GM18511 (cell line): ENCODE results near the gene PEX14.

Experiments
- ATAC-seq: cut with Tn5 transposase; IDR thresholded peaks from one replicate; pipeline ENCODE4 v1.9.1; 2021; ENCODE audit warnings: mild to moderate bottlenecking, moderate library complexity; ENCODE audit not compliant: unreplicated experiment

The PEX14 gene

DNA sequence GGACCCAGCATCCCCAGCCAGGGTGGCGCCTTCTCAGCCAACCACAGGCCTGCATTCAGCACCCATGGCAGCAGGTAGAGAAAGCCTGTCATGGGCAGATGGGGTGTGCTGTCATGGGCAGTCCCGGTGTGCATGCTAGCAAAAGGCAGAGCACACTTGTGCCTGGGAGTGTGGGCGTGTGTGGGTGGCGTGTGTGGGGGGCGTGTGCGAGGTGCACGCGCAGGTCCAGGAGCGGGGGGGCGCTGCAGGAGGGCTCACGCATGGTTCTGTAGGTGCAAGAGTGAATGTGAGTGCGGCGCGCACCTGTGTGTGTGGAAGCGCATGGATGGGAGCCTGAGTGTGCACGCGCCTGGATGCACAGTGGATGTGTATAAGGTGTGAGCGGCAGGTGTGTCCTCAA is 184.5 kb downstream of the PEX14 start:
- no peak for ATAC-seq

- no peak for ATAC-seq
Measured at GRCh38 chr1:10659646-10660540, 185.1 kb downstream of the PEX14 start.

DNA sequence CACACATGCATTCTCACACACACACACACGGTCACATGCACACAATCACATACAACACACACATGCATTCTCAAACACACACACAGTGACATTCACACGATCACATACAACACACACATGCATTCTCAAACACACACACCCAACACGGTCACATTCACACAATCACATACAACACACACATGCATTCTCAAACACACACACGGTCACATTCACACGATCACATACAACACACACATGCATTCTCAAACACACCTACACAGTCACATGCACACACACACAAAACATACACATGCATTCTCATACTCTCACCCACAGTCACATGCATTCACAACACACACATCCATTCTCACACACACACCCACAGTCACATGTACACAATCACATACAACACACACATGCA is 186.7 kb downstream of the PEX14 start:
- no peak for ATAC-seq

DNA sequence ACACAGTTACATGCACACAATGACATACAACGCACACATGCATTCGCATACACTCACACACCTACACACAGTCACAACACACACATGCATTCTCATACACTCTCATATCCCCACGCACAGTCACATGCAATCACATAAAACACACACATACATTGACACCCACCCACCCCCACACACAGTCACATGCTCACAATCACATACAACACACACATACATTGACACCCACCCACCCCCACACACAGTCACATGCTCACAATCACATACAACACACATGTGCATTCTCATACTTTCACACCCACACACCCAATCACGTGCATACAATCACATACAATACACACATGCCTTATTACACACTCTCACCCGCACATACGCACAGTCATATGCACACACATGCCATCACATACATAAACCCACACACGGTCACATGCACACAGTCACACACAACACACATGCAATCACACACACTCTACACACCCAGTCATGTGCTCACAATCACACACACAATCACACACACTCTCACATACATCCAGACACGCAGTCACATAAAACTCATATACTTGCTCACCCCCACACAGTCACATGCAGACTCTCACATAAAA is 187.4 kb downstream of the PEX14 start:
- ATAC-seq = no peak

GRCh38 chr1:10662824-10663677 is 188.3 kb downstream of the PEX14 start:
- ATAC-seq = no peak

- ATAC-seq = no peak
Measured at GRCh38 chr1:10663678-10664035, 188.9 kb downstream of the PEX14 start.

GRCh38 chr1:10664251-10664650 is 189.5 kb downstream of the PEX14 start:
- ATAC-seq = no peak

- no peak for ATAC-seq
Measured at GRCh38 chr1:10665226-10665625, 190.5 kb downstream of the PEX14 start.

GRCh38 chr1:10665930-10666850 is 191.4 kb downstream of the PEX14 start:
- ATAC-seq = no peak

DNA sequence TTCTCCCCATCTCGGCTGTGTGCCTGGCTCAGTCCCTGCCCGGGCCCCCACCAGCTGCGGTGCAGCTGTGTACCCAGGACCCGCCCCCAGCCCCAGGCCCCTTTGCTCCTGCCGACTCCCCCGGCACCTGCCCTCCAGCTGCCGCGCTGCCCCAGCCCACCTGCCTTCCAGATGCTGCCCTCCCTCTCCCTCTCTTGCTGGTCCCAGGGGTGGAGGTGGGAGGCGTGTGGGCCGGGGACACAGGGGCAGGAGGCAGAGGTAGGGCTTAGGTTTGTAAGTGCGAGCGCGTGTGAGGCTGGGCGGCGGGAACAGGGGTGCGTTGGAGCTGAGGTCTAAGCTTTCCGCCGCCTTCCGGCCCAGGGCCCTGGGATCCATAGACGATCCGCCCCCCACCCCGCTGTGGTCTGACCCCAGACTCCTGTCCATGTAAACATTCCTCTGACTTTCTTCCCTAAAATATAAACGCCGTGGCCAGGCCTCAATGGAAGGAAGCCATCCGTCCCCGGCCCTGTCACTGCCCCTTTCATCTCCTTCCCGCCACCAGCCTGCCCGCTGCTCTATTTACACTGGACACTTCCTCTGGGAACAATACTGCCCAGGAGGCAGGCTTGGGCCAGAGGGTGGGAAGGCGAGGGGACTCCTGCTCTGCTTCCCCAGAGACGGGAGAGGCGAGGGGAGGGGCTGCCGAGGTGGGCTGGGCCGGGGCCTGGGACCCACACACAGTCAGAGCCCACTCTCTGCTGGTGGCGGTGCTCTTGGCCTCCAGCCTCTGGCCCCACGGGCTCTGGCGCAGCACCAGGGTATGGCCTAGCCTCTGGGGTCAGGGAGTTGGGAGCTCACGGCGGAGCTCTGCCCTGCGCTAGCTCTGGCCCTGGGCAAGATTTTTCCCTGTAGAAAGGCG is 193.4 kb downstream of the PEX14 start:
- no peak for ATAC-seq

- ATAC-seq = no peak
Measured at GRCh38 chr1:10669570-10669969, 194.8 kb downstream of the PEX14 start.

DNA sequence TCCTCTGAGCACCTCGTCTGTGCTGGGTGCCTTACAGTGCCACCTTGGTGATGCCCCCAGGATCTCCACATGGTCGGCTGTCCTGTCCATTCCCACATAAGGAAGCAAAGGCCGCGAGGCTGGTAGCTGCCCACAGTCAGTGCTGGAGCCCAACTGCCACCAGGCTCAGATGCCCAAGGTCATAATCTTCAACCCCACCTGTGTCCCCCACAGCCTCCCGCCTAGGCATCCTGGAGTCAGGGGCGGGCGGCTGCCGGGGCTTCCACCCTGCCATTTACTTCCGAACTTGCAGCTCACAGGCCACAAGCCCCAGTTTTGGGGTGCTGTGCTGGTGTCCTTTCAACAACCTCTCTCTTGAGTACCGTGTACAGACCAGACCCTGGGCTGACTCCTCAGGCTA is 195.4 kb downstream of the PEX14 start:
- ATAC-seq = no peak

DNA sequence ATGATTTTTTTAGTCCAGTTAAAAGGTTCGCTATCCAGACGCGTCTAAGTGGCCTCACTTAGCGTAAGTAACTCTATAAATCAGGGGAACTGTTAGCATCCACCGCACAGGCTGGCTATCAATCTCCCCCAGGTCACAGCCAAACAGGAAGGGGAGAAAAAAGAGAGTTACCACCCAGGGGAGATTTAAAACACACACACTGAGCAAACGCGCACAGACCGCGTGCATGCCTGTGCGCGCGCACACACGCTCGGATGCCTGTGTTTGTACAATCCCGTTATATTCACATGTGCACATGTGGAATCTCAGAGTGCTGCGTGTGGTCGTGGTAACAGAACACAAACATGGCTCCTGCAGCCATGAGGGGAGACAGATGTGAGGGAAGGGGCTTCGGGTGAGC is 196.3 kb downstream of the PEX14 start:
- no peak for ATAC-seq

DNA sequence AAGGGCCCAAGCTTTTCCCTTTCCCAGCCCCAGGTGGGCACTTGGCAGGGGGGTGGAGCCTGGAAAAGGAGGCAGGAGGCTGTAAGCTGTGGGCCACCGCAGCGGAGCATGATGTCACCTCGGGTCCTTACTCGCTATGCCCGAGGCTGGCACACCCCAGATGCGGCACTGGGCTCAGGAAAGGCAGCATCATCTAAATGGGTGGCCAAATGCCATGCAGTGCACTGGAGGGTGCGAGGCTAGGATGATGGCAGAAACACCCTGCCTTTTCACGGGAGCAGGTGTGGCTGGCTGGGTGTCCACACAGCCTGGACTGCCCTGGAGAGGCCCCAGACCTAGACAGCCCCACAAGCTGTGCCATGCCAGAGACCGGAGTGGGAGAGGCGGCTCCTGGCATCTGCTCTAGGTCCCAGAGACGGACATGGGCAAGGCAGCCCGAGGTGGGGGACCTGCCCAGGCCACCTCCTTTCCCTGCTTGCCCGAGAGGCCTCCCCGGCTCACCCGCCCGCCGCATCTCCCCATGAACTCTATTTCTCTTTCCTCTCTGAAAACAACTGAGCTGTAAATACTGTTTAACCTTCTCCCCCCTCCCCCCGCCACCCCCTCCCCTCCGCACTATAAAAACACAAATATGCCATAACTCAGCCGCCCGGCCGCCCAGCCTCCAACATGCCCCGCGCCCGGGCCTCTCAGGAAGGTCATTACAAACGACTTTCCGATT is 197.0 kb downstream of the PEX14 start:
- no peak for ATAC-seq

DNA sequence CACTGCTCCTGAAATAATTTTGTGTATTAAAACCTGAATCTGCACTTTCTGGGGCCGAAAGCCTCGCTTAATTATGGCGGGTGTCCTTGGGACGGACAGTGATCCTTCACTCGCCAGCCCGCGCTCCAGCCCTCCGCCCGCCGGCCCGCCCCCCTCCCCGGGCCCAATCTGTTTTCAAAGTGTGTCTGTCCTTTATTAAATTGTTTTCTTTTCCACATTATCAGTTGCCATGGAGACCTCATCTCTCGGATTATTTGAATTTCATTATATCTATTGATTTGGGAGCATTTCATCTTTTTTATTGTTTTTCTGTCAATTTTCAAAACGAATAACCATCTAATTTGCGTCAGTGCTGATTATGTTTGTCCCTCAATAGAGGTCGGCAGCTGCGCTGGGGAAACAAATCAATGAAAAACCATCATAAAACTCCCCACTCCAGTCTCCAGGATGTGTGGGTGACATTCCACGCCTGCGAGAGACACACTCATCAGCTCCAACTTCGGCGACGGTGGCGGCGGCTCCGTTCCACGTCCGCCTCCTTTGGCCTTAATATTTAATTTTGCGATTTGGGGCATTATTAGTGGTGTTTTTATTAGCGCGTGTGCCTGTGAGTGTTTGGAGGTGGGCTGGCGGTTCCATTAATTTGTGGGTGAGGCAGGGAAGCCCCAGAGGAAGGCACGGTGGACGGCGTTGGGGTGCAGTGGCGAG is 197.7 kb downstream of the PEX14 start:
- no peak for ATAC-seq

GRCh38 chr1:10673109-10673711 is 198.5 kb downstream of the PEX14 start:
- ATAC-seq = no peak

DNA sequence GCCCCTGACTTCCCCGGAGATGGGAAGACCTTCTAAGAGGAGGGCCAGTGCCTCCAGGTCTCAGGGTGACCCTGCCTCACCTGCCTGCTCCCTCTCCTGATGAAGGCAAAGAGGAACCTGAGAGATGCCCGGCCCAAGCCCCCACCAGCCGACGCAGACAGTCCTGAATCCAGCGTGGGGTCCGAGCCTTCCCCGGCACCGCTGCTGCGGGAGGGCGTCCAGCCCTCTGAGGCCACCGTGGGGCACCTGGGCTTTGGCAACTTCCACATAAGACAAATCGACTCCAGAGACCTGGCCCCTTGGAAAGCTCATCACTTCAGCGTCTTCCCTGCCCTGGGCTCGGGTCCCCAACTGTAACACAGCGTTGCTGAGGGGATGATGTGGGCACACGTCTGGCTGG is 199.5 kb downstream of the PEX14 start:
- no peak for ATAC-seq
